K562 (cell line): ENCODE data around the gene GLDN.

Source experiments
- CBFB ChIP-seq: sonication (generic); formaldehyde crosslinking; IDR thresholded peaks from 2 replicates; pipeline ENCODE4 v1.4.0; 2020; ENCODE audit warnings: mild to moderate bottlenecking, missing genetic modification reagents
- CBX5 ChIP-seq: IDR thresholded peaks from 2 replicates; pipeline ENCODE4 v1.6.1; 2014; ENCODE audit warnings: low read depth, borderline replicate concordance
- DNMT1 ChIP-seq: fragments of 450-650 bp; IDR thresholded peaks from 2 replicates; pipeline ENCODE4 v1.6.1; 2016; ENCODE audit warnings: antibody characterized with exemption, mild to moderate bottlenecking
- ELF4 ChIP-seq: fragments of 450-650 bp; formaldehyde crosslinking; IDR thresholded peaks from 2 replicates; pipeline ENCODE4 v1.4.0; 2022; ENCODE audit warnings: missing genetic modification characterization
- EZH2 ChIP-seq: IDR thresholded peaks from 2 replicates; pipeline ENCODE4 v1.6.1; 2012; ENCODE audit warnings: low read depth, mild to moderate bottlenecking, inconsistent platforms, low read length, borderline replicate concordance
- GABPA ChIP-seq: fragments of 200-800 bp; sonication (Bioruptor generic); conservative IDR thresholded peaks from 2 replicates; pipeline ENCODE4 v1.6.1; 2016; ENCODE audit warnings: low read depth, missing genetic modification characterization, missing compliant biosample characterization
- NFE2 ChIP-seq: IDR thresholded peaks from 2 replicates; pipeline ENCODE4 v1.6.1; 2014; ENCODE audit warnings: antibody characterized with exemption, low read depth
- SMC3 ChIP-seq: conservative IDR thresholded peaks from 2 replicates; pipeline ENCODE4 v1.6.1; 2011; ENCODE audit warnings: low read depth, low read length, improper control_type of control experiment; ENCODE audit not compliant: insufficient read depth
- ZNF274 ChIP-seq: IDR thresholded peaks from 2 replicates; pipeline ENCODE4 v1.6.1; 2011; ENCODE audit warnings: low read depth, mild to moderate bottlenecking, low read length, moderate library complexity, borderline replicate concordance
- ZNF644 ChIP-seq: fragments of 200-800 bp; sonication (Bioruptor generic); IDR thresholded peaks from 2 replicates; pipeline ENCODE4 v1.6.1; 2016; ENCODE audit warnings: low read depth, missing genetic modification characterization, missing compliant biosample characterization
- ZSCAN32 ChIP-seq: fragments of 450-650 bp; formaldehyde crosslinking; IDR thresholded peaks from 2 replicates; pipeline ENCODE4 v1.4.0; 2020; ENCODE audit warnings: mild to moderate bottlenecking, moderate library complexity
- TF ChIP-seq, protein P1 (sequence below), 2 experiments: fragments of 450-650 bp; IDR thresholded peaks; 2 replicates each; pipeline ENCODE4 v1.6.1; 2016; ENCODE audit warnings: mild to moderate bottlenecking in 2 of 2, borderline replicate concordance in 1 of 2, low read depth in 1 of 2, moderate library complexity in 1 of 2
- TF ChIP-seq, protein P2 (sequence below), 3 experiments: IDR thresholded peaks in 2 of 3; conservative IDR thresholded peaks in 1 of 3; 2 replicates each; pipeline ENCODE4 v1.5.1; 2011 to 2012; ENCODE audit warnings: low read length in 3 of 3, mild to moderate bottlenecking in 3 of 3, control low read depth in 2 of 3, improper control_type of control experiment in 1 of 3, inconsistent platforms in 1 of 3, low read depth in 1 of 3, mixed read lengths in 1 of 3, moderate library complexity in 1 of 3; ENCODE audit not compliant: insufficient read depth in 2 of 3
- TF ChIP-seq, protein P3 (sequence below): fragments of 200-400 bp; formaldehyde crosslinking; IDR thresholded peaks from 2 replicates; pipeline ENCODE4 v1.6.1; 2017; ENCODE audit warnings: mild to moderate bottlenecking, low read depth, low read length, moderate library complexity

DNA sequence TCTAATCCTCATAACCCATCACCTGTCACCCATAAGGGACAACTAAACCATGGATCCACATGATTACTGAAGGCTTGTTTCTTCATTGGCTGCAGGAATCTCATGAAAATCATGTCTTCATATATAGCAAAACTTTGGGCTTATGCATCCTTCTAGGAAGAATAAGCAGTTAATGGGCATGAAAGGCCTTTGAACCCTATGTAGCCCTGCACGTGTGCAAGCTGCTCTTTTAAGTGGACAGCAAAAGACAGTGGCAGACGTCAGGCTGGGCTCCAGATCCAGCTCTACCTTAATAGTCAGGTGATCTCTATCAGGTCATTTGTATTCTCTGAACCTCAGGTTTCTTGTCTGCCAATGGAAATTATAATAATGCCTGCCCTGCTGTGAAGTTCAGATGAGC, 21.9 kb upstream of the GLDN start:
- TF ChIP-seq ELF4 (no peak), EZH2 (no peak), ZSCAN32 (CRISPR knock-in tag) (no peak), SMC3 (no peak), CBX5 (no peak), DNMT1 (no peak), GABPA (no peak), CBFB (no peak), ZNF274 (no peak), NFE2 (no peak), ZNF644 (tag) (no peak)
- TF ChIP-seq, protein P1, sequence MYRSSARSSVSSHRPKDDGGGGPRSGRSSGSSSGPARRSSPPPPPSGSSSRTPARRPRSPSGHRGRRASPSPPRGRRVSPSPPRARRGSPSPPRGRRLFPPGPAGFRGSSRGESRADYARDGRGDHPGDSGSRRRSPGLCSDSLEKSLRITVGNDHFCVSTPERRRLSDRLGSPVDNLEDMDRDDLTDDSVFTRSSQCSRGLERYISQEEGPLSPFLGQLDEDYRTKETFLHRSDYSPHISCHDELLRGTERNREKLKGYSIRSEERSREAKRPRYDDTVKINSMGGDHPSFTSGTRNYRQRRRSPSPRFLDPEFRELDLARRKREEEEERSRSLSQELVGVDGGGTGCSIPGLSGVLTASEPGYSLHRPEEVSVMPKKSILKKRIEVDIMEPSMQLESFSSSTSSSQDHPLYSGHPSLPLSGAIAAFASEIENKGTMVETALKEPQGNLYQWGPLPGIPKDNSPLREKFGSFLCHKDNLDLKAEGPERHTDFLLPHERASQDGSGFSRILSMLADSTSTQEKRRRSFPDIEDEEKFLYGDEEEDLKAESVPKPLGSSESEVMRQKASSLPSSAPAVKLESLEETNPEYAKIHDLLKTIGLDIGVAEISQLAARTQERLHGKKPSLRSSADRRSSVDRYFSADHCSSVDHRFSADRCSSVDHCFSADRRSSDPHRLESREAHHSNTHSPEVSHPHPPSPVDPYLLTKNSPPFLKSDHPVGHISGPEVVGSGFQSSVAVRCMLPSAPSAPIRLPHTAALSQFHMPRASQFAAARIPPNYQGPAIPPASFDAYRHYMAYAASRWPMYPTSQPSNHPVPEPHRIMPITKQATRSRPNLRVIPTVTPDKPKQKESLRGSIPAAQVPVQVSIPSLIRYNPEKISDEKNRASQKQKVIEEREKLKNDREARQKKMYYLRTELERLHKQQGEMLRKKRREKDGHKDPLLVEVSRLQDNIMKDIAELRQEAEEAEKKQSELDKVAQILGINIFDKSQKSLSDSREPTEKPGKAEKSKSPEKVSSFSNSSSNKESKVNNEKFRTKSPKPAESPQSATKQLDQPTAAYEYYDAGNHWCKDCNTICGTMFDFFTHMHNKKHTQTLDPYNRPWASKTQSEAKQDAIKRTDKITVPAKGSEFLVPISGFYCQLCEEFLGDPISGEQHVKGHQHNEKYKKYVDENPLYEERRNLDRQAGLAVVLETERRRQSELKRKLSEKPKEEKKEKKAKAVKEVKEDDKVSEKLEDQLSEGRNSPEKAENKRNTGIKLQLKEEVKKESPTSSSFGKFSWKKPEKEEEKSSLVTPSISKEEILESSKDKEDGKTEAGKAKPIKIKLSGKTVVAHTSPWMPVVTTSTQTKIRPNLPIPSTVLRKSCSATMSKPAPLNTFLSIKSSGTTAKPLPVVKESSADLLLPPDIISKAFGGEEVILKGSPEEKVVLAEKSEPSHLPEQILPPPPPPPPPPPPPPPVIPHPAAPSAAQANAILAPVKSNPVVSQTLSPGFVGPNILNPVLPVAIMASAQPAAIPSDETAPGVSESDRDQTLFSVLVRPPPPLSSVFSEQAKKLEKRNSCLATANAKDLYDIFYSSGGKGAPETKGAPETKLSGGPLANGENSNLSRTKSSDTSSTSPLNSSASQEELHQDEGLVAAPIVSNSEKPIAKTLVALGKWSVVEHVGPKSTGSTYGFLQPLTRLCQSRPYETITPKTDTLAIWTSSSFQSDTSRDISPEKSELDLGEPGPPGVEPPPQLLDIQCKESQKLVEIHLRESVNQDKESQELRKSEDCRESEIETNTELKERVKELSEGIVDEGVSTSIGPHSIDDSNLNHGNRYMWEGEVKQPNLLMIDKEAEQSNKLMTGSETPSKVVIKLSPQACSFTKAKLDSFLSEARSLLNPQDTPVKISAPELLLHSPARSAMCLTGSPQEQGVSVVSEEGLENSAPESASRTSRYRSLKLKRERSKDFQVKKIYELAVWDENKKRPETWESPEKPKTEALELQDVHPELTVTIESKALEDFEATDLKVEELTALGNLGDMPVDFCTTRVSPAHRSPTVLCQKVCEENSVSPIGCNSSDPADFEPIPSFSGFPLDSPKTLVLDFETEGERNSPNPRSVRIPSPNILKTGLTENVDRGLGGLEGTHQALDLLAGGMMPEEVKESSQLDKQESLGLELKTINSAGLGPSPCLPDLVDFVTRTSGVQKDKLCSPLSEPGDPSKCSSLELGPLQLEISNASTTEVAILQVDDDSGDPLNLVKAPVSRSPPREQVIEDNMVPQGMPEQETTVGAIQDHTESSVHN (IDR thresholded peaks at IDR 0.05; ENCODE audit: borderline replicate concordance in 1 of 2, low read depth in 1 of 2): no peak
- TF ChIP-seq, protein P2, sequence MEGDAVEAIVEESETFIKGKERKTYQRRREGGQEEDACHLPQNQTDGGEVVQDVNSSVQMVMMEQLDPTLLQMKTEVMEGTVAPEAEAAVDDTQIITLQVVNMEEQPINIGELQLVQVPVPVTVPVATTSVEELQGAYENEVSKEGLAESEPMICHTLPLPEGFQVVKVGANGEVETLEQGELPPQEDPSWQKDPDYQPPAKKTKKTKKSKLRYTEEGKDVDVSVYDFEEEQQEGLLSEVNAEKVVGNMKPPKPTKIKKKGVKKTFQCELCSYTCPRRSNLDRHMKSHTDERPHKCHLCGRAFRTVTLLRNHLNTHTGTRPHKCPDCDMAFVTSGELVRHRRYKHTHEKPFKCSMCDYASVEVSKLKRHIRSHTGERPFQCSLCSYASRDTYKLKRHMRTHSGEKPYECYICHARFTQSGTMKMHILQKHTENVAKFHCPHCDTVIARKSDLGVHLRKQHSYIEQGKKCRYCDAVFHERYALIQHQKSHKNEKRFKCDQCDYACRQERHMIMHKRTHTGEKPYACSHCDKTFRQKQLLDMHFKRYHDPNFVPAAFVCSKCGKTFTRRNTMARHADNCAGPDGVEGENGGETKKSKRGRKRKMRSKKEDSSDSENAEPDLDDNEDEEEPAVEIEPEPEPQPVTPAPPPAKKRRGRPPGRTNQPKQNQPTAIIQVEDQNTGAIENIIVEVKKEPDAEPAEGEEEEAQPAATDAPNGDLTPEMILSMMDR (IDR thresholded peaks at IDR 0.05 in 2 of 3, conservative IDR thresholded peaks at IDR 0.05 in 1 of 3; ENCODE audit: insufficient read depth in 2 of 3, low read depth in 1 of 3, low read length in 3 of 3): no peak
- TF ChIP-seq, protein P3, sequence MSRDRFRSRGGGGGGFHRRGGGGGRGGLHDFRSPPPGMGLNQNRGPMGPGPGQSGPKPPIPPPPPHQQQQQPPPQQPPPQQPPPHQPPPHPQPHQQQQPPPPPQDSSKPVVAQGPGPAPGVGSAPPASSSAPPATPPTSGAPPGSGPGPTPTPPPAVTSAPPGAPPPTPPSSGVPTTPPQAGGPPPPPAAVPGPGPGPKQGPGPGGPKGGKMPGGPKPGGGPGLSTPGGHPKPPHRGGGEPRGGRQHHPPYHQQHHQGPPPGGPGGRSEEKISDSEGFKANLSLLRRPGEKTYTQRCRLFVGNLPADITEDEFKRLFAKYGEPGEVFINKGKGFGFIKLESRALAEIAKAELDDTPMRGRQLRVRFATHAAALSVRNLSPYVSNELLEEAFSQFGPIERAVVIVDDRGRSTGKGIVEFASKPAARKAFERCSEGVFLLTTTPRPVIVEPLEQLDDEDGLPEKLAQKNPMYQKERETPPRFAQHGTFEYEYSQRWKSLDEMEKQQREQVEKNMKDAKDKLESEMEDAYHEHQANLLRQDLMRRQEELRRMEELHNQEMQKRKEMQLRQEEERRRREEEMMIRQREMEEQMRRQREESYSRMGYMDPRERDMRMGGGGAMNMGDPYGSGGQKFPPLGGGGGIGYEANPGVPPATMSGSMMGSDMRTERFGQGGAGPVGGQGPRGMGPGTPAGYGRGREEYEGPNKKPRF: no peak
